Measurements from ENCODE around the gene ZNF831. TPM values are rescaled to one million over a fixed set of nuclear protein-coding genes. Genes with fewer than 3 reads are reported as not detected.

The ZNF831 gene
- total RNA-seq, 1 experiment from 2014 or later = not detected

DNA sequence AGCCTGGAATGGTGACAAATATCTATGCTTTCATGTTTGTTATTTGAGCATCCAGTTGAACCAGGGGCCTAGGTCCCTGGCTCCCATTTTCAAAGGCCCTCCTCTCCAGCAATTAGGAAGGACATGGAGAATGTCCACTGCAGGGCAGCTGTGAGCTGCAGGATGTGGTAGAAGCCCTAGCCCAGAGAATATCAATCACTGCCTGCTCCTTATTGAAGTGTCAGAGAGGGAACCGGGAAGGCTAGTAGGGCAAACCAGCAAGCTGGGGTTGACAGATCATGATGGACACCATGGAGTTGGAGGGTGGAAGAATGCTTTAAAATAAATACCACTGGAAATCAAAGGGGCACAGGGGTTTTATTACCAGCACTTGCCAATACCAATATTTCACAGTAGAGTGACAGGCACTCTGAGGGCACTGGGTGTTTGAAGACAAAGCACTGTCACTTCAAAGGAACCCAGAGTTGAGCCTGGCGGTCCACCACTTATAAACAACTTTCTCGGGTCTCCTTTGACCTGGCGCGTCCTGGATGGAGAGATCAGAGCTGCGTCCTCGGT, 47.7 kb downstream of the ZNF831 start:
- ChIA-PET POLR2A (no interaction called here), CTCF (no interaction called here)
- no peaks in the 10 kb centered on the region for H3K27me3 ChIP-seq (replicated peaks; ENCODE audit: control insufficient read depth, insufficient read depth, low read length)
- Mint-ChIP-seq H3K27me3 (ENCODE audit: insufficient read depth, unreplicated experiment) (peaks cover 27% of the 10 kb centered on the region), H3K36me3 (ENCODE audit: insufficient read depth, unreplicated experiment) (no peaks in the 10 kb centered on the region), H3K27ac (ENCODE audit: unreplicated experiment) (no peak overlapping the region), H3K4me3 (ENCODE audit: unreplicated experiment) (no peak overlapping the region), H3K4me1 (ENCODE audit: low read depth, unreplicated experiment) (no peaks in the 10 kb centered on the region), H3K9me3 (ENCODE audit: unreplicated experiment) (no peaks in the 10 kb centered on the region)
- H3K4me1 ChIP-seq = no peaks in the 10 kb centered on the region
- intact Hi-C loops (cut with micrococcal nuclease; ENCODE audit: unreplicated experiment) = no loop called here
- no peaks in the 10 kb centered on the region for H3K9me3 ChIP-seq
- DNase-seq = no peak
- no peak overlapping the region for H3K4me3 ChIP-seq (ENCODE audit: low read depth, low read length)
- H3K36me3 ChIP-seq (ENCODE audit: control insufficient read depth, insufficient read depth, low read length) = no peaks in the 10 kb centered on the region
- BruUV-seq (replicated peaks) = no TSS peak
- TF ChIP-seq, protein P1, sequence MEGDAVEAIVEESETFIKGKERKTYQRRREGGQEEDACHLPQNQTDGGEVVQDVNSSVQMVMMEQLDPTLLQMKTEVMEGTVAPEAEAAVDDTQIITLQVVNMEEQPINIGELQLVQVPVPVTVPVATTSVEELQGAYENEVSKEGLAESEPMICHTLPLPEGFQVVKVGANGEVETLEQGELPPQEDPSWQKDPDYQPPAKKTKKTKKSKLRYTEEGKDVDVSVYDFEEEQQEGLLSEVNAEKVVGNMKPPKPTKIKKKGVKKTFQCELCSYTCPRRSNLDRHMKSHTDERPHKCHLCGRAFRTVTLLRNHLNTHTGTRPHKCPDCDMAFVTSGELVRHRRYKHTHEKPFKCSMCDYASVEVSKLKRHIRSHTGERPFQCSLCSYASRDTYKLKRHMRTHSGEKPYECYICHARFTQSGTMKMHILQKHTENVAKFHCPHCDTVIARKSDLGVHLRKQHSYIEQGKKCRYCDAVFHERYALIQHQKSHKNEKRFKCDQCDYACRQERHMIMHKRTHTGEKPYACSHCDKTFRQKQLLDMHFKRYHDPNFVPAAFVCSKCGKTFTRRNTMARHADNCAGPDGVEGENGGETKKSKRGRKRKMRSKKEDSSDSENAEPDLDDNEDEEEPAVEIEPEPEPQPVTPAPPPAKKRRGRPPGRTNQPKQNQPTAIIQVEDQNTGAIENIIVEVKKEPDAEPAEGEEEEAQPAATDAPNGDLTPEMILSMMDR (IDR thresholded peaks at IDR 0.05; ENCODE audit: insufficient read depth in 1 of 2, low read depth in 1 of 2, low read length in 1 of 2, severe bottlenecking in 1 of 2, unreplicated experiment in 1 of 2) = no peak

DNA sequence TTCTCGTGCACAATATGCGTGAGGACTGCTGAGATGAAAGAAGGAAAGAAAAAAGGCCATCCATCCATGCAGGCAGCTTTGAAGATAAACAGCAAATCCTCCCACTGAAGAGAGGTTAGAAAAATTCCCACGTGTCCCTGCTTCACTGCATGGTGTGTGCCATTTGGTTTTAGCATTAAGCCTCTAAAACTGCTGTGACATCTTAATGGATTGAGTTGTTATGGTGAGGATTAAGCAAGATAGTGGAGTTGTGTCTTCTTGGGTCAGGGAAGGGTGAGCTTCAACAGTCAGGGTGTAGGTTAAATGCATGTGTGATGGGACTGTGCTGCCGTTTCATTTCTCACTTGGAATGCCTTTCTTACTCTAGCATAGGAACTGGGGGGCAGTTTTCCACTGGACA, 50.5 kb downstream of the ZNF831 start:
- Histone ChIP-seq H3K36me3 (ENCODE audit: control insufficient read depth, insufficient read depth, low read length) (no peaks in the 10 kb centered on the region), H3K27me3 (replicated peaks; ENCODE audit: control insufficient read depth, insufficient read depth, low read length) (no peaks in the 10 kb centered on the region), H3K9me3 (no peaks in the 10 kb centered on the region), H3K4me1 (no peaks in the 10 kb centered on the region), H3K4me3 (ENCODE audit: low read depth, low read length) (no peak overlapping the region)
- POLR2A ChIA-PET = no interaction called here
- no peak for DNase-seq
- Mint-ChIP-seq H3K4me3 (ENCODE audit: unreplicated experiment) (no peak overlapping the region), H3K27me3 (ENCODE audit: insufficient read depth, unreplicated experiment) (peaks cover 22% of the 10 kb centered on the region), H3K4me1 (ENCODE audit: low read depth, unreplicated experiment) (no peaks in the 10 kb centered on the region), H3K27ac (ENCODE audit: unreplicated experiment) (no peak overlapping the region), H3K36me3 (ENCODE audit: insufficient read depth, unreplicated experiment) (no peaks in the 10 kb centered on the region), H3K9me3 (ENCODE audit: unreplicated experiment) (no peaks in the 10 kb centered on the region)
- no TSS peak for BruUV-seq (replicated peaks)
- intact Hi-C loops (cut with micrococcal nuclease; ENCODE audit: unreplicated experiment) = no loop called here
- CTCF ChIA-PET = no interaction called here
- TF ChIP-seq, protein P1 (IDR thresholded peaks at IDR 0.05; ENCODE audit: insufficient read depth in 1 of 2, low read depth in 1 of 2, low read length in 1 of 2, severe bottlenecking in 1 of 2, unreplicated experiment in 1 of 2) = no peak

DNA sequence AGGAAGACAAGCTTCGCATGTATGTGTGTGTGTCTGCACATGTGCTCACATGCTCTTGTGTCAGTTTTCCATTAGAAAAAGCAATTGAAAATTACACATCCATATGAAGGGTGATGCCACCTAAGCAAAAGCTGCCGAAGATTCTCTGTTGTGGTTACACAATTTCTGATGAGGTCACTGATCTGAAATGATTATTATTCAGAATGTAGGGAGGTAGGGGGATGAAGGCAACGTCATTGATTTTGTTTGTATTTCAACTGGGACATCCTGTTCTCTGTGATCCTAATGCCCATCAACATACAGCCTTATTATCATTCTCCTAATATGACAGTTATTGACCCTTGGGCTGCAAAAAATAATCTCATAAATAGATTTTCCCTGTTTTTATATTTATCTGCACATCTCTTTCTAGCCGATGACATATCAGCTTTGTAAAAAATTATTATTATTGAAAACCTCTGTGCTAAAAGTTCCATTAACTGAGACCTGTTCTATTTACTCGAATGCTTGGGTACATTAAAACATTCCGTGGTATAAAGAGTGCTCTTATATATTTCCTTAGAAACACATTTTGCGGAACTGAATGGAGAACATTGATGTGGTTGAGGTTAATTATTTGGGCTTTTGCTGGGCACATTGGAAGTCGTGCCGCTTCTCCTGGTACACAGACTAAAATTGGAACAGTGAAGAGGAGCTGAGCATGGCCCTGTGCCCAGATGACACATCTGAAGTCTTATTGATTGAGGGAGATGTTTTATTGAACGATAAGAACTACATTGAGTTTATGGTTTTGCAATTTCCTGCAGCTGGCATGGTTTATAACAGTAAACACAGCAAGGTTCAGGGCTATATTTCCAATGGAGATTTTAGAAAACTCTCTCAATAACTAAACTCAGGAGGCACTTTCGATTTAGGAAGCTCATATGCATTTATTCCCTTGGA, 51.3 kb downstream of the ZNF831 start:
- Histone ChIP-seq H3K27me3 (replicated peaks; ENCODE audit: control insufficient read depth, insufficient read depth, low read length) (no peaks in the 10 kb centered on the region), H3K9me3 (no peaks in the 10 kb centered on the region), H3K4me3 (ENCODE audit: low read depth, low read length) (no peak overlapping the region), H3K36me3 (ENCODE audit: control insufficient read depth, insufficient read depth, low read length) (no peaks in the 10 kb centered on the region), H3K4me1 (no peaks in the 10 kb centered on the region)
- Mint-ChIP-seq H3K36me3 (ENCODE audit: insufficient read depth, unreplicated experiment) (no peaks in the 10 kb centered on the region), H3K4me3 (ENCODE audit: unreplicated experiment) (no peak overlapping the region), H3K27me3 (ENCODE audit: insufficient read depth, unreplicated experiment) (peaks cover 22% of the 10 kb centered on the region), H3K4me1 (ENCODE audit: low read depth, unreplicated experiment) (no peaks in the 10 kb centered on the region), H3K27ac (ENCODE audit: unreplicated experiment) (no peak overlapping the region), H3K9me3 (ENCODE audit: unreplicated experiment) (no peaks in the 10 kb centered on the region)
- BruUV-seq (replicated peaks) = no TSS peak
- DNase-seq = no peak
- intact Hi-C loops (cut with micrococcal nuclease; ENCODE audit: unreplicated experiment) = no loop called here
- CTCF ChIA-PET = interaction anchor here (0.6 kb wide), 1 partner anchor 217 kb away, joined by 3 read pairs; no protein-coding TSS in a partner anchor
- TF ChIP-seq, protein P1 (IDR thresholded peaks at IDR 0.05; ENCODE audit: insufficient read depth in 1 of 2, low read depth in 1 of 2, low read length in 1 of 2, severe bottlenecking in 1 of 2, unreplicated experiment in 1 of 2) = no peak
- POLR2A ChIA-PET = no interaction called here

Data from Caco-2 (cell line).